Tibial nerve (tissue), 4 donors: ENCODE results near the gene STK10. TPM values are rescaled to one million over a fixed set of nuclear protein-coding genes. Genes with fewer than 3 reads are reported as not detected.

Experiments used
- DNase-seq, 2 donors: peaks; one replicate each; pipeline ENCODE4 v3.0.0-alpha.2; 2019; ENCODE audit warnings: low spot score in 2 of 2
- H3K27ac ChIP-seq, 4 donors: fragments of 200-600 bp; sonication (generic) in 3 of 4; one replicate each; pipeline ENCODE4 v1.5.1; 2017 to 2019; ENCODE audit warnings: mild to moderate bottlenecking in 1 of 4
- H3K27me3 ChIP-seq, 2 donors: fragments of 200-600 bp; sonication (generic) in 1 of 2; one replicate each; pipeline versions ENCODE4 v1.5.1 to v1.6.0; 2017 to 2019
- H3K36me3 ChIP-seq, 3 donors: fragments of 200-600 bp; sonication (generic); one replicate each; pipeline ENCODE4 v1.5.1; 2018 to 2019
- H3K4me1 ChIP-seq, 4 donors: fragments of 200-600 bp; sonication (generic) in 3 of 4; one replicate each; pipeline ENCODE4 v1.5.1; 2017 to 2019
- H3K4me3 ChIP-seq, 4 donors: fragments of 200-600 bp; sonication (generic) in 3 of 4; one replicate each; pipeline ENCODE4 v1.5.1; 2017 to 2019; ENCODE audit warnings: mild to moderate bottlenecking in 1 of 4, moderate library complexity in 1 of 4
- H3K9me3 ChIP-seq, 4 donors: fragments of 200-600 bp; sonication (generic) in 3 of 4; one replicate each; pipeline ENCODE4 v1.5.1; 2017 to 2019
- EP300 ChIP-seq, 2 donors: sonication (generic); formaldehyde crosslinking; IDR thresholded peaks; one replicate each; pipeline ENCODE4 v1.6.1; 2017; ENCODE audit warnings: antibody characterized with exemption in 2 of 2, mild to moderate bottlenecking in 1 of 2
- POLR2A ChIP-seq, 2 donors: fragments of 450-650 bp; IDR thresholded peaks; one replicate each; pipeline ENCODE4 v1.6.1; 2017; ENCODE audit warnings: antibody characterized with exemption in 2 of 2, mild to moderate bottlenecking in 2 of 2, moderate library complexity in 2 of 2
- WGBS, 2 donors: methylation state at CpG; one replicate each; pipeline ENCODE4 v1.1.5; 2018; 5-methylcytosine and 5-hydroxymethylcytosine counted together
- total RNA-seq, 4 donors: library from RNA; depleted of rRNA; stranded (reverse); fragments of >200 nt; gene quantifications; one replicate each; pipeline ENCODE4 v1.1.0, GENCODE V29; 2016
- TF ChIP-seq, protein P1 (sequence below), 5 experiments: fragments of 200-600 bp in 3 of 5; fragments of 450-650 bp in 2 of 5; sonication (generic) in 3 of 5; IDR thresholded peaks; one replicate each; pipeline ENCODE4 v1.5.1; 2016 to 2019; ENCODE audit warnings: antibody characterized with exemption in 5 of 5, mild to moderate bottlenecking in 3 of 5, moderate library complexity in 2 of 5

STK10 gene
- total RNA-seq, 4 donors from 2014 or later: 35.4 to 75.6 (median 48.0) TPM

DNA sequence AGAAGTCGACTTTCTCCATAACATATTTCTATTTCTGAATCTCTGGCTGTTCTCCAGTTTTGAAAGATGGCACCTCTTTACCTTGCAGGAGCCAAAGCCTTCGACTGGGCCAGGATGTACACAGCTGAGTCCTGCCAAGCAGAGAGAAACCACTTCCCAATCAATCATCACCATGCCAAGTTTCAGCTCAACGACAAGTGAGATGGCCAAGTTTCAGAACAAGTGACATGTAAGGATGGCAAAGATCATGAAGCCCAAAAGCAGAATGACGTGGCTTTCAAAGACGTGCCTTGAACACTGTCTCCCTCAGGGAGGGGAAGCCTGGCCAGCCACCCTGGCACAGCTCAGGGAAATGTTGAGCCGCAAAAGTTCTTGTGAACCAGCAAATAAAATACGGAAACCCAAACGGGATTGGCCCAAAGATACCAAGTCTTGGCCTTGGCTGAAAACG, 17.7 kb downstream of the STK10 start:
- Histone ChIP-seq H3K4me3 (no peak overlapping the region), H3K4me1 (peaks cover 0 to 92% (median 55%) of the 10 kb centered on the region in 4 donors), H3K36me3 (no peaks in the 10 kb centered on the region), H3K27me3 (no peaks in the 10 kb centered on the region), H3K27ac (peak overlapping the region in 2 of 4 donors; percentile 14 to 47), H3K9me3 (no peaks in the 10 kb centered on the region)
- WGBS, 2 donors: 38 to 55% methylated on average over 9 of the region's 9 CpGs
- TF ChIP-seq EP300 (IDR thresholded peaks at IDR 0.05) (no peak), POLR2A (IDR thresholded peaks at IDR 0.05) (no peak)
- TF ChIP-seq, protein P1, sequence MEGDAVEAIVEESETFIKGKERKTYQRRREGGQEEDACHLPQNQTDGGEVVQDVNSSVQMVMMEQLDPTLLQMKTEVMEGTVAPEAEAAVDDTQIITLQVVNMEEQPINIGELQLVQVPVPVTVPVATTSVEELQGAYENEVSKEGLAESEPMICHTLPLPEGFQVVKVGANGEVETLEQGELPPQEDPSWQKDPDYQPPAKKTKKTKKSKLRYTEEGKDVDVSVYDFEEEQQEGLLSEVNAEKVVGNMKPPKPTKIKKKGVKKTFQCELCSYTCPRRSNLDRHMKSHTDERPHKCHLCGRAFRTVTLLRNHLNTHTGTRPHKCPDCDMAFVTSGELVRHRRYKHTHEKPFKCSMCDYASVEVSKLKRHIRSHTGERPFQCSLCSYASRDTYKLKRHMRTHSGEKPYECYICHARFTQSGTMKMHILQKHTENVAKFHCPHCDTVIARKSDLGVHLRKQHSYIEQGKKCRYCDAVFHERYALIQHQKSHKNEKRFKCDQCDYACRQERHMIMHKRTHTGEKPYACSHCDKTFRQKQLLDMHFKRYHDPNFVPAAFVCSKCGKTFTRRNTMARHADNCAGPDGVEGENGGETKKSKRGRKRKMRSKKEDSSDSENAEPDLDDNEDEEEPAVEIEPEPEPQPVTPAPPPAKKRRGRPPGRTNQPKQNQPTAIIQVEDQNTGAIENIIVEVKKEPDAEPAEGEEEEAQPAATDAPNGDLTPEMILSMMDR (IDR thresholded peaks at IDR 0.05): no peak
- no peak for DNase-seq

DNA sequence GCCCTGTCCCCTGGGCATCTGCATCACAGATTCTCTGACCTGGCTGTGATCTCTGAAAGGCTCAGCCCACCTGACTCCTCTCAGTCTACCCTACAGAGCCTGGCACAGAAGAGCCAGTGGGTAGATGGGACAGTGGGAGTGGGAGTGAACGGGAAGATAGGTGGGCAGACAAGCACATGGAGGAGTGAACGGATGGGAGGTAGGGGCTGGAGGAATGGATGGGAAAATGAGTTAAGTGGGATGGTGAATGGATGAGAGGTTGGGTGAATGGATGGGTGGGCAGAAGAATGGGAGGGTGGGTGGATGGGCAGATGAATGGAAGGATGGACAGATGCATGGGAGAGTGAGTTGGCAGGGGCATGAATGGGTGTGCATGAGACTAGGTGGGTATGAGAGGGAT, 18.8 kb downstream of the STK10 start:
- TF ChIP-seq, protein P1 (IDR thresholded peaks at IDR 0.05): no peak
- TF ChIP-seq EP300 (IDR thresholded peaks at IDR 0.05) (no peak), POLR2A (IDR thresholded peaks at IDR 0.05) (no peak)
- Histone ChIP-seq H3K27me3 (no peaks in the 10 kb centered on the region), H3K9me3 (no peaks in the 10 kb centered on the region), H3K27ac (peak overlapping the region in 1 of 4 donors; percentile 88), H3K4me3 (no peak overlapping the region), H3K4me1 (peaks cover 0 to 92% (median 56%) of the 10 kb centered on the region in 4 donors), H3K36me3 (no peaks in the 10 kb centered on the region)
- DNase-seq: no peak
- WGBS, 2 donors: 78 to 79% methylated on average over 2 of the region's 2 CpGs

DNA sequence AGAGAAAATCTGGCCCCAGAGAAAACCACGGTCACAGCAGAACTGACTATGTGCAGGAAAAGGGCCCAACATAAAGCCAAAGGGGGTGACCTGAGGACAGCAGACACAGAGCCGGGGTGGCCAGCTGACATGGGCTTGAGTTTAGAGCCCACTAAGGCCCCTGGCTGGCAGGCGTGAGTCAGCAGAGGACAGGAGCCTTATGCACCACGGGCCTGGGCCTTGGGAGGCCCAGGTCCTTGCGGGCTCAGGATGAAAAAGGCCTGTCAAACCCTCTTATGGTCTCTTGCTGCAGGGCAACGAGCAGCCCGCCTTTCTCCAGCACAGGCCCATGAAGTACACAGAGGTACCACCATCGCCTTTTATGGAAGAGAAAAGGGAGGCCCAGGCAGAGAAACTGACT, 19.7 kb downstream of the STK10 start:
- no peak for TF ChIP-seq EP300 (IDR thresholded peaks at IDR 0.05)
- TF ChIP-seq, protein P1 (IDR thresholded peaks at IDR 0.05): no peak
- no peak for TF ChIP-seq POLR2A (IDR thresholded peaks at IDR 0.05)
- DNase-seq: no peak
- Histone ChIP-seq H3K27me3 (no peaks in the 10 kb centered on the region), H3K4me3 (no peak overlapping the region), H3K36me3 (no peaks in the 10 kb centered on the region), H3K27ac (peak overlapping the region in 3 of 4 donors; percentile 21 to 93 (median 88)), H3K4me1 (peaks cover 0 to 92% (median 55%) of the 10 kb centered on the region in 4 donors), H3K9me3 (no peaks in the 10 kb centered on the region)
- 54 to 76% methylated on average over 5 to 6 of the region's 8 CpGs for WGBS, 2 donors

DNA sequence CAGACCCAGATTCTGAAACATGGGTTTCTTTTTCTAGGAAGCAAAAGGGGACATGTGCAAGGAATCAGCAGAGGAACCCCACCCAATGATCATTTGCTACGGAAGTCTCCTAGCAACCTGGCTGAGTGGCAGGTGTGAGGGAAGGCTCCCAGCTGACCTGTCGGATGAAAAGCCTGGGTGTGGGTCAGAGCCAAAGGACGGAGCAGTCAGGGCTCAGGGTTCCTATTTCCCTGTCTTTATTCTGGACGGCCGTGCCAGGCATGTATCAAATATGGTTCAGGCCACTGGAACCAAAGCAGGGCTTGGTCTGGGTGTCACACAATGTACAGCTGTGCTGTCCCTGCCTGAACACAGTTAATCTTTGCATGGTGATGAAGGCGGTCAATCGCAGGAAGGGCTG, 20.1 kb downstream of the STK10 start:
- peak overlapping the region in 3 of 4 donors; percentile 21 to 93 (median 88) for H3K27ac ChIP-seq
- H3K4me1 ChIP-seq: peaks cover 0 to 92% (median 55%) of the 10 kb centered on the region in 4 donors
- no peaks in the 10 kb centered on the region for H3K27me3 ChIP-seq
- no peak overlapping the region for H3K4me3 ChIP-seq
- TF ChIP-seq EP300 (IDR thresholded peaks at IDR 0.05): no peak
- TF ChIP-seq, protein P1 (IDR thresholded peaks at IDR 0.05): no peak
- TF ChIP-seq POLR2A (IDR thresholded peaks at IDR 0.05): no peak
- no peaks in the 10 kb centered on the region for H3K9me3 ChIP-seq
- no peak for DNase-seq
- WGBS, 2 donors: 64% methylated on average over 7 of the region's 7 CpGs
- no peaks in the 10 kb centered on the region for H3K36me3 ChIP-seq

DNA sequence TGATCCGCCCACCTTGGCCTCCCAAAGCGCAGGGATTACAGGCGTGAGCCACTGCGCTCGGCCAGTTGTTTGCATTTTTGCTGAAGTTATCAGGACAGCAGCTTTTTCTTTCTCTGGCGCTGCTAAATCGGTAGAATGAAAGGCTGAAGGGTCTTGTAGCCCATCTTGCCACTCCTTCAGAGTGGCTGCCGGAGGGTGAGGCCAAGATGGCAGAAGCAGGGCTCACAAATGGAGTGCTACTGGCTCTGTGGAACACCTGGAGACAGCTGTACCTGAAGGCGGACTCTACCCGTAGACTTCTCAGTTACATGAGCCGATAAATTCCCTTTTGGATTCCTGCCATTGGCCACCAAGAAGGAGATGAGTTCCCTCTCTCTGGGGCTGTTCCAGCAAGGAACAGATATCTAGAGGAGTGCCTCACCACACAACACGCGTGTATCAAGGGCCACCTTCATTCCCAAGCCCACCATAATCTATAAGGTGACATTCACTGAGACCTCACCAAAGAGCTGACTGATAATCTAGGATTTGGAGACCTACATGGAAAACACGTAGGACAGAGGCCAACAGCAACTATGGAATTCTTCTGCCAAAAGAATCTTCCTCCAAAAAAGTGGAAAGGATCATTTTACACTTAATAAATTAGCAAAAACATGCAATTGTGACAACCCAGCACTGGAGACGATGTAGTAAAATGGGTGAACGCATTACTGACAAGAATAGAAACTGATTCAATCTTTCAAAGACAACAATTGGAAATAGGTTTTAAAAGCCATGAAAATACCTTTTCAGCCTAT, 21.8 kb downstream of the STK10 start:
- WGBS, 2 donors: 69 to 72% methylated on average over 16 of the region's 16 CpGs
- no peaks in the 10 kb centered on the region for H3K9me3 ChIP-seq
- no peak for DNase-seq
- H3K4me3 ChIP-seq: no peak overlapping the region
- TF ChIP-seq POLR2A (IDR thresholded peaks at IDR 0.05) (no peak), EP300 (IDR thresholded peaks at IDR 0.05) (no peak)
- TF ChIP-seq, protein P1 (IDR thresholded peaks at IDR 0.05): no peak
- peaks cover 0 to 93% (median 56%) of the 10 kb centered on the region in 4 donors for H3K4me1 ChIP-seq
- H3K27ac ChIP-seq: peak overlapping the region in 3 of 4 donors; percentile 39 to 93 (median 88)
- no peaks in the 10 kb centered on the region for H3K27me3 ChIP-seq
- H3K36me3 ChIP-seq: no peaks in the 10 kb centered on the region
